ENCODE measurements around the gene SERGEF. TPM values are rescaled to one million over a fixed set of nuclear protein-coding genes. Genes with fewer than 3 reads are reported as not detected.

SERGEF gene
- polyA plus RNA-seq, 1 experiment = 18.1 TPM

GRCh38 chr11:17922416-17922788 is 90.4 kb downstream of the SERGEF start:
- H3K27me3 ChIP-seq (ENCODE audit: control insufficient read depth, insufficient read depth, low read length) = no peaks in the 10 kb centered on the region
- DNase-seq (ENCODE audit: low read depth, low spot score) = no peak
- ChIA-PET POLR2A (no interaction called here), CTCF (interaction anchor here (0.6 to 2.0 kb wide), 3 partner anchors 51 to 191 kb away, joined by 3 to 8 read pairs (median 3); no protein-coding TSS in a partner anchor)
- no peak overlapping the region for H3K27ac ChIP-seq (ENCODE audit: low read depth, low read length)
- TF ChIP-seq CTCF (IDR thresholded peaks at IDR 0.05; ENCODE audit: low read depth, low read length) = no peak
- no peak overlapping the region for H3K4me3 ChIP-seq (ENCODE audit: low read depth, low read length)
- no peaks in the 10 kb centered on the region for H3K9me3 ChIP-seq (ENCODE audit: control insufficient read depth, insufficient read depth, low read length)

DNA sequence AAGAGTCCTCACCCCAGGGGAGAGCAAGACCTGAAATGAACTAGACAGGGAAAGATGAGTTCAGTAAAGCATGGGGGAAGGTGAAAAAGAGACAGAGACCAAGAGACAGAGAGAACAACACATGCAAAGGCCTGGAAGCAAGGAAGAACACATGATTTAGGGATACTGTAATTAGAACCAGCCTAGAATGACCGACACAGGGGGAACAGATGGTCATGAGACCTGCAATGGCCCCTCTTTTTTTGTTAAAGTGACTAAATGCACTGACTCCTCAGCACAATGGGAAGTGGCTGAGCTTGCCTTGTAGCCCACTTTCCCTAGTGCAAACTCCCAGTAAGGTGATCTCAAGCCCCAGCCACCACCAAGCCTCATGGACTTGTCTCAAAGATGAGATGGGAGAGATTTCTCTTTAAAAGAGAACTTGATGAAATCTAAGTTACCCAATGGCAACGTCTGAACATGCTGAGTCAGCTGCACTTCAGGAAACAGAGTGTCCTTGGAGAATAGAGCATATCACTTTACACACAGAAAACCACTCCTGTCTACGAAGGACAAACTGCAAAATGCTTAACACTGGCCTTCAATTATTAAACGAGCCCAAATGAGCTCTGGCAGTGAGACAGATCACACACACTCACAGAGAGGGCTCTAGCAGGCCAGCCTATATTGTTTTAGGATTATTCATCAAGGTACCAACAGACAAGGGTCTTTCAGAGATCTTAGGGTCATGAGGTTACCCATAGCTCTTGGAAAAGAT is 91.0 kb downstream of the SERGEF start:
- CTCF ChIA-PET = interaction anchor here (0.6 to 2.0 kb wide), 3 partner anchors 51 to 191 kb away, joined by 3 to 8 read pairs (median 3); no protein-coding TSS in a partner anchor
- Histone ChIP-seq H3K4me3 (ENCODE audit: low read depth, low read length) (no peak overlapping the region), H3K27ac (ENCODE audit: low read depth, low read length) (no peak overlapping the region), H3K27me3 (ENCODE audit: control insufficient read depth, insufficient read depth, low read length) (no peaks in the 10 kb centered on the region), H3K9me3 (ENCODE audit: control insufficient read depth, insufficient read depth, low read length) (no peaks in the 10 kb centered on the region)
- no peak for TF ChIP-seq CTCF (IDR thresholded peaks at IDR 0.05; ENCODE audit: low read depth, low read length)
- no peak for DNase-seq (ENCODE audit: low read depth, low spot score)
- POLR2A ChIA-PET = no interaction called here

DNA sequence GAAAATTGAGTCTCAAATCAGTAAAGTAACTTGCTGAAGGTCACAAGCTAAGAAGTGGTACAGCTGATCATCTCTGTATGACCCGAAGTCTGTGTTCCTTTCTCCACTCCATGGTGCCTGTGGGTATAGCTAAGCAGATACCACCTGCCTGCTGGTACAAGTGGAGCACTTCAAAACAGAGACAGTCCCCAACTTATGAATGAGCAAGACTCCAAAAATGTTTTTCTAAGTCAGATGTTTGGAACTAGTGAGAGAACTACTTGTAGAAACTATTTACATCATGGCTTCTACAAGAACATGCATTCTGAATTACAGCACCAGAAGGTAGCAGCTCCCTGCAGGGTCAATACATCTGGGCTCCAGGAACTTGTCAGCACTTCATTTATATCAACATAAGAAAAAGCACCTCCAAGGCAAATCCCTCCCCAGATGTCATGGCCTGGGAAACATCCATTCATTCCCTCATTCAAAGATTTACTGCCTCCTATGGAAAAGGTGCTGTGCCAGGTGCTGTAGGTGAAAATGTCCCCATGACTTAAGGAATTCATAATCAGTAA is 94.7 kb downstream of the SERGEF start:
- no peaks in the 10 kb centered on the region for H3K9me3 ChIP-seq (ENCODE audit: control insufficient read depth, insufficient read depth, low read length)
- ChIA-PET POLR2A (no interaction called here), CTCF (no interaction called here)
- DNase-seq (ENCODE audit: low read depth, low spot score) = no peak
- no peak overlapping the region for H3K4me3 ChIP-seq (ENCODE audit: low read depth, low read length)
- H3K27ac ChIP-seq (ENCODE audit: low read depth, low read length) = no peak overlapping the region
- H3K27me3 ChIP-seq (ENCODE audit: control insufficient read depth, insufficient read depth, low read length) = no peaks in the 10 kb centered on the region
- no peak for TF ChIP-seq CTCF (IDR thresholded peaks at IDR 0.05; ENCODE audit: low read depth, low read length)

DNA sequence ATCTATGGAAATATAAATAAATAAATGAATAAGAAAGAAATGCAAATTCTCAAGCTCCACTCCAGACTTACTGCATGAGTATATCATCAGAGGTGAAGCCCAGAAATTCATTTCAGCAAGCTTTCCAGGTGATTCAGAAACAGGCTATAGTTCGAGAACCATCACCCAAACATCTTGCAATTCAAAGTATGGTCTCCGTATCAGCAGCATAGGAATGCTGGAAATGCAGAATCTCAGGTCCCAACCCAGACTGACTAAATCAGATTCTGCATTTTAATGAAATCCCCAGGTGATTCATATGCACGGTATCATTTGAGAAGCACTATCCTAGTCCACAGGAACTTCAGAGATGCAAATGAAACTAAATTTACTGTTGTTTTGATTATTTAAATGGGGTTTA is 95.3 kb downstream of the SERGEF start:
- ChIA-PET CTCF (no interaction called here), POLR2A (no interaction called here)
- H3K9me3 ChIP-seq (ENCODE audit: control insufficient read depth, insufficient read depth, low read length) = no peaks in the 10 kb centered on the region
- no peak for DNase-seq (ENCODE audit: low read depth, low spot score)
- no peaks in the 10 kb centered on the region for H3K27me3 ChIP-seq (ENCODE audit: control insufficient read depth, insufficient read depth, low read length)
- no peak for TF ChIP-seq CTCF (IDR thresholded peaks at IDR 0.05; ENCODE audit: low read depth, low read length)
- H3K27ac ChIP-seq (ENCODE audit: low read depth, low read length) = no peak overlapping the region
- H3K4me3 ChIP-seq (ENCODE audit: low read depth, low read length) = no peak overlapping the region

DNA sequence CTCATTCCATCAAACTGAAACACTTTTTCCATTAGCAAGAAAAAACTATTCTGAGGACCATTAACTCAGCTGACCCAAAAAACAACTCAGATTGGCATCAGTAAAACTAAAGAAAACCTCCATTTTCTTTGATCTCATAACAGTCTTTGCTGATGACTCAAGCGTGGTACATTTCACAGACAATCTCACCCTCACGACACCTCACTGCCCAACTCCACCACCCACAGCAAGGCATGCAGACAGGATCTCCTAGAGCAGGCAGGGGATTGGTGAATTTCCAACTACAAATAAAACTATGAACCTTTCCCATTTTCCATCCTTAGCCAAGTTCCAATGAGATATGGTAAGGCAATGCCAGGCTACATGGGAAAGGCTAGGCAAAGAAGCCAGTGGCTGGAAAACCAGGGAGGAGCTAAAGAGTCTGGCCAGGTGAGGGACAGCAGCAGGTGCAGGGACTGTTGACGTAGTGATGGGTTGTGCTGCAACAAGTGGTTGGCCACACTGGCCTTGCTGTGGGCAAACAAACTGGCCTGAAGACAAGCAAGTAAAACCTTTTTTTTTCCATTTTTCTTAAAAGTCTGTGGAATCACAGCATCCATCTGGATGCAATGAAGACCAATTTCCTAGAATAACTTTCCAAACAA is 97.2 kb downstream of the SERGEF start:
- no peak for DNase-seq (ENCODE audit: low read depth, low spot score)

More for the DNA sequence above, 97.2 kb downstream of the SERGEF start:
- Histone ChIP-seq H3K4me3 (ENCODE audit: low read depth, low read length) (no peak overlapping the region), H3K9me3 (ENCODE audit: control insufficient read depth, insufficient read depth, low read length) (no peaks in the 10 kb centered on the region), H3K27ac (ENCODE audit: low read depth, low read length) (no peak overlapping the region), H3K27me3 (ENCODE audit: control insufficient read depth, insufficient read depth, low read length) (no peaks in the 10 kb centered on the region)
- POLR2A ChIA-PET = no interaction called here
- TF ChIP-seq CTCF (IDR thresholded peaks at IDR 0.05; ENCODE audit: low read depth, low read length) = no peak
- CTCF ChIA-PET = interaction anchor here (1.1 kb wide), 1 partner anchor 185 kb away, joined by 3 read pairs; no protein-coding TSS in a partner anchor

Measured in AG04450 (cell line).